Activated CD4-positive, CD25-positive, alpha-beta regulatory T cell treated with anti-CD3 and anti-CD28 coated beads, Interleukin-2, amount 50 U/mL, for 24 hours (primary cell): ENCODE data around the gene MANBA.

ENCODE experiments used
- ATAC-seq, 2 donors: fragments of 150-1000 bp; cut with Tn5 transposase; one replicate each; pipeline ENCODE4 v1.10.0; 2021; ENCODE audit warnings: mild to moderate bottlenecking in 1 of 2, moderate library complexity in 1 of 2

MANBA gene

DNA sequence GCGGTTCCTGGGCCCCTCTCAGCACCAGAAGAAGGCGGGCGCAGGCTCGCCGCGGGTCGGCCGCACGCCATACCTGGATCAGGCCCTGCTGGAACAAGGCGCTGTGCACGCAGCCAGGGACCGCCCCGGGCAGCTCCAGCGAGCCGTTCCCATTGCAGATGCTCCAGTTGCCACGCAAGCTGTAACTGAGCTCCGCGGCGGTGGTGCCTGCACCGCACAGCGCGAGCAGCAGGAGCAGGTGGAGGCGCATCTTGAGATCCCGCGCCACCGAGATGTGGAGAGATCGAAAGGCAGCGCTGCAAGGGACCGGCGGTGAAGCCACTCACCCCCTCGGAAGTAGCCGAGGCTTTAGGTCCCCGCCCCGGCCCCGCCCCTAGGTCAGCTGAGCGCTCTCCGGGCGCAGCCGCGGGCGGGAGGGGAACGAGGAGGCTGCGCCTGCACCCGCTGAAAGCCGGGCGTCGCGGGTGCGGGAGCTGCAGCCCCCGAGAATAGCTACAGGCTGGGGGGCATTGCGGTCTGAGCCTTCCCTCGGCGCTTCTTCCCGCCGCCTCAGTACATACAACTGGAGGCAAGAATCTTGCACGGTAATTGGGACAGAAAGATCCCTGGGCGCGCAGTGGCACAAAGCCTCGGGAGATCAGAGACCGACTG lies at the start of gene MANBA:
MANBA (minus strand) TSS at position 324 of the 651 bp plus-strand sequence; CDS start at position 250, 74 bp downstream.
- ATAC-seq = peak; percentile 95

DNA sequence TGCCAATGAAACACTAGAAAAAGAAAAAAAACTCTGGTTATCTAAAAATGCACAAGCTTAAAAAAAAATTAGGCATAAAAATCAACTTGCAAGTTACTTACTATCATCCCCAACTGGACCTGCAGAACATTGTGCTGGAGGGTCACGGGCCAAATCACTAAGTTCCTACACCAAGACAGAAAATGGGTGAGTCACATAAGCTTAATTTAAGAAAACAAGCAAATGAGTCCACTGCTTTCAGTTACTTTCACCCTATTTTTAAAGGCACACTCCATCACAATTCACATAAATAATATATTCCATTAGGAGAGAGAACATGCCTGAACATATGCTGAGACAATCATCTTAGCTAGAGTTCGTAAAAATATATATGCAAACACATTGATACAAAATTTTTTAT lies 48.9 kb upstream of the MANBA start:
- ATAC-seq = peak; percentile 21 to 25

DNA sequence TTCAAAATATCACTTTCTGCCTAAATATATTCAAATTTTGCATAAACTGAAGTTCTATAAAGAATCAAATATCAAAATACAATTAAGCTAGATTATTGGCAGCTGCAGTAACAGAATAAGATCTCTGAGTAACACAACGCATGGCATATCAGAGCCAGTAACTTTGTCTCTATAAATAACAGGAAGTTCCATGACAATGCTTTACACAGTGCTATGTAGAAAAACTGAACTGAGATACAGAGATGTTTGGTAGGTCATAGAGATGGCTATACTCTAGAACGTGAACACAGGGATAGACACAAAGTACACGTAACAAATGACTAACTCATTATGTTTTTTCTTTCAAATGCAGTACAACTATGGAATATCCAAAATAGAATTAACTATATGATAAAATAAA lies 48.4 kb upstream of the MANBA start:
- ATAC-seq = peak; percentile 55 to 71

DNA sequence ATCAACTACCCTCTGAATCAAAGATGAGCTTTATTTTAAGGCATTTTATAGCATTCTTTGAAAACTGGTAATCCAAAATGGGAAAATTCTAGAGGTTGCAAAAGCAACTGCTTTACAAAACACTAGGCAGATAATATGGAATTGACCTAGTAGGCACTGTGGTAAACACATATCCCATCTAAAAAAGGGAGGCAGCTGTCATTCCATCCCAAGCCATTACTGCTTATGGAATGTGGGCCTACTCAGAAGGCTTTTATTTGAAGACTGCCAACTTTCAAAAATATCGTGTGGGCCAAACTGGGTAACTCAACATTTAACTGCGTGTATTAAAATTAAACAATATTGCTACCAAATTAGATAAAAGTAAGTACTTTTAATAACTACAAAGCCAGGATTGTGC lies 47.2 kb upstream of the MANBA start:
- ATAC-seq = no peak

DNA sequence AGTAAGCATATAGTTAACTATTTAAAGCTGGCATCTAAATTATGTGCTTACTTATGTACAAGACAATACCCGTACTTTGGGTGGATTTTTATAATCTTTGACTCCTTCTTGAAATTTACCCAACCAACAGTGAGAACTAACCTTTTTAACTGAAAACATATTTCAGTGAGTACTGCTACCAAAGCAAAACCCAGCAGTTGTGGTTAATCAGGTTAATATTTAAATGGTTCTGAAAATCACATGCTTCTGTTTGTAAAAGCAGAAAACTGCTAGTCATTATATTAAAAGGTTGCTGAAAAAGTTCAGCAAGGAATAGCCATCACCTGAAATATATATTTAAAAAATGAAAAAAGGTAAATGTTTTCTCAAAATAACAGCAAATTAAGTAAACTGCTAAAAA lies 46.6 kb upstream of the MANBA start:
- no peak for ATAC-seq

DNA sequence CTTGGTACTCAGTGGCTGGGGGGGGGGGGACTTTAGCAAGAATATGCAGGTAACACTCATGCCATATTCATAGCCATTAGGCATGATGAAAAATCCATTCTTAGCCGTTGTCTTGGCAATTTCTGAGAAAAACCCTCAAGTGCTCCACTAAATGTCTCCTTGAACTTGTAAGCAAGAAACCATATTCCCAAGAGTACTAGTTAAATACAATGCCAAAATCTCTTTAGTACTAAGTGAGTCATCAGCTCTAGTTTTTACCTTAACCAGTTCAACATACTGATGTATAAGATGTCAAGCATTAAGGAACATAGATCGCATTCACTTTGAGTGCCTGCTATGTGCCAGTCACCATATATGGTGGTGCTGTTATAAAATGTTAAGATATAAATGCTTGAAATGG lies 39.0 kb upstream of the MANBA start:
- ATAC-seq = no peak

DNA sequence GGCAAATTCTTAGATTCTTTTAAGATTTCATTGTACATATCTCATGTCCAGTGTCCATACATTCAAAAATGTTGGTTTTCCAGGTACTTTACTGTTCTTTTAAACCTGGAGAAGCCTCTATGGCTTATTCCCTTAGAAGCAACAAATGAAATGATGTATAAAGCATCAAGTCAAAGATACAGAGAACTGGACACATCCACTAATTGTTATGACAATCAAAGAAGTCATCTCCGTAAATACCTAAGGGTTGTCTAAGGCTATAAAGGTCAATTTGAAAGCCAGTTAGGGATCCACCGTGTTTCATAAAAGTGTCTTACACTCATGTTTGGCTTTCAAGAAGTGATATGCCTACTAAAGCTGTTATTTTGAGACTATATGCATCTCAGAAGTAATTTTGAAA lies 34.2 kb upstream of the MANBA start:
- no peak for ATAC-seq

DNA sequence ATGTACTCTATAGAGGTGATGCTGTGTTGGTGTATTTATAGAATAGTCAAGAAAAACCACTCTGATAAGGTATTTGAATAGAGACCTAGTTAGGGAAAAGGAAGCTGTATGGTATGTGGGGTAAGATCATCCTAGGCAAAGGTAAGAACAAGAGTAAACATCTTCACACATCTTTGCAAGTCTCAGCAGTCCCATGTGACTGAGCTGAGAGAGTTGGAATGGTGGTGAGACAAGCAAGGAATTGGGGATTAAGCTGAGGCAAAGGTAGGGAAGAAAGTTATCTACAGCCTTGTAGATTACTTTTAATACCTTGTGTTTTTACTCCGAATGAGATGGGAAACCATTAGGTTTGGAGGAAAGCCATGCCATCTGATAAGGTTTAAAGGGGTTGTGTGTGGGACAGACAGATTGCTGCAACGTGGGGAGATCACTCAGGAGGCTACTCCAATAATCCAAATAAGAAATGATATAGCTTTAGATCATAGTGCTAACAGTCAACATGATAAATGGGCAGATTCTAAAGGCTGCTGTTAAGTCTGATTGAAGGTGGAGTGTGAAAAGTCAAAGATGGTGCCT lies 31.7 kb upstream of the MANBA start:
- no peak for ATAC-seq

DNA sequence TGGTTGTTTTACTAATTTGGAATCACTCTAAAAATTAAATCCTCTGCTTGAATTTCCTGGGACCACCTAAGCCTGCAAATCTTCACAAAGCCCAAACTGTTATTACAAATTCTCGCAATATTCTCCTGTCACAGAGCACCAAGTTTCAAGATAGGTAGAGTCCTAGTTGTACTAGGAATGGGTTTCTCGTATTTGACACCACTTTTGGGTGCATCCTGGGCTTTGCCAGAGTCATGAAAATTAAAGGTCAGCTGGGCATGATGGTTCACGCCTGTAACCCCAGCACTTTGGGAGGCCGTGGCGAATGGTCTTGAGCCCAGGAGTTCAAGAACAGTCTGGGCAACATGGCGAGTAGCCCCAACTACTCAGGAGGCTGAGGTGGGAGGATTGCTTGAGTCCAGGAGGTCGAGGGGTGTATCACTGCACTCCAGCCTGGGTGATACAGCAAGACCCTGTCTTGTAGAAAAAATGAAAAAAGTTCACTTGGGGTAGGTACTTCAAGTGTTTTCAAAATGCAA lies 30.6 kb upstream of the MANBA start:
- ATAC-seq = no peak

DNA sequence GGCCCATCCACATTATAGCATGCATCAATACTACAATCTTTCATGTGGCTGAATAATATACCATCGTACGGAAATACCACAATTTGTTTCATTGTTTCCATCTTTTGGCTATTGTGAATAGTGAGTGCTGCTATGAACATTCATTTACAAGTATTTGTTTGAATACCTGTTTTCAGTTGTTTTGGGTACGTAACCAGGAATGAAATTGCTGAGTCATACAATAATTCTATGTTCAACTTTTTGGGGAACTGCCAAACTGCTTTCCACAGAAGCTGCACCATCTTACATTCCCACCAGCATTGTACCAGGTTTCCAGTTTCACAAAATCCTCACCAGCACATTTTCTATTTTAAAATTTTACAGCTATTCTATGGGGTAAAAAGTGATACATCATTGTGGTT lies 28.5 kb upstream of the MANBA start:
- peak; percentile 57 to 73 for ATAC-seq

DNA sequence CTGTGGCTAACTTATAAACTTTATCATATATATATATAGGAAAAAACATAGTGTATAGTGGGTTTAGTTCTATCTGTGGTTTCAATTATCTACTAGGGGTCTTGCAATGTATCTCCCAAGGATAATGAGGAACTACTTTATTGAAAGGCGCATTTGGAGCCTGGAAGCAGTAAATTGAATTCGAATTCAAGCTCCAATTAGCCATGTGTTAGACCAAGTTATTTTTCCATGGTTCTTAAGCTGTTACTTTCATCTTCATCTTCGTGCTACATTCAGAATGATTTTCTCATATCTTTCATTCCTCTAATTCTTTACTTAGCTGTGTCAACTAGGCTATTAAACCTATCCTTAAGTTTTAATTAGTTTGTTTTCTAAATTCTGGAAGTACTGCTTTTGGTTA lies 27.2 kb upstream of the MANBA start:
- no peak for ATAC-seq

DNA sequence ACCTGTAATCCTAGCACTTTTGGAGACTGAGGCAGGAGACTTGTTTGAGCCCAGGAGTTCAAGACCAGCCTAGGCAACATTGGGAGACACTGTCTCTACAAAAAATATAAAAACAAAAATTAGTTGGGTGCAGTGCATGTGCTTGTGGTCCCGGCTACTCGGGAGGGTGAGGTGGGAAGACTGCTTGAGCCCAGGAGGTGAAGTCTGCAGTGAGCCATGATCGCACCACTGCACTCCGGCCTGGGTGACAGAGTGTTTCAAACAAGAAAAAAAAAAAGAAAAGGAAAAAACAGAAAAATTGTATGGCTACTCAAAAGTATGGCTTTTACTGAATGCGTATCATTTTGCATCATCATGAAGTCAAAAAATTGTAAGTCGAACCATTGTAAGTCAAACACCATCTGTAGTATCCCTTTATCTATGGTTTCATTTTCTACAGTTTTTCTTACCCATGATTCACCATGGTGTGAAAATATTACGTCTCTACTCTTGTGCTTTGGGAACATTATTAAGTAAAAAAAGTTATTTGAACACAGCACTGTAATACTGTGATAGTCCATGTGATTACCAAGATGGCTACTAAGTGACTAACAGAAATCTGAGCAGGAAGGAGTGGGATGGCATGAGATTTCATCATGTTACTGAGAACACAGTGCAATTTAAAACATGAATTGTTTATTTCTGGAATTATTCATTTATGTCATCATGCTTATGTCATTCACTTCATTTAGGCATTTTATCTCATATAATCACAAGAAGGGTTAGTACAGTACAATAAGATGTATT lies 26.5 kb upstream of the MANBA start:
- ATAC-seq = peak; percentile 64 to 73

DNA sequence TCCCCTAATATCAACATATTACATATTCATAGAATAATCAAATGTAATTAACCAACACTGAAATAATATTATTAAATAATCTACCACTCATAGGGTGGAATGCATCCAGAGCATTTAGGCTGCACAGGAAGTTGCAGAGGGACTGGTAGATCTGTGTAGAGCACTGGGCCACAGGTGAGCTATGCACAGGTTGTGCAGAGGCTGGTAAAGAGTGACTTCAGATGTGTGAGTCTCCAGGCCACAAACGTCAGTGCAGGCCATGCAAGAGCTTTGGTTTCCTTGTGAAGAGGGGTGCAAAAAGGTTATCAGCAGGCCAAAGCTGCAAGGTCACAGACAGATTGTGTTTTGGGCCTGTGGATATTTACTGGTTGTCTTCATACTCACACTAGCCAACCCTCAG lies 25.5 kb upstream of the MANBA start:
- no peak for ATAC-seq

DNA sequence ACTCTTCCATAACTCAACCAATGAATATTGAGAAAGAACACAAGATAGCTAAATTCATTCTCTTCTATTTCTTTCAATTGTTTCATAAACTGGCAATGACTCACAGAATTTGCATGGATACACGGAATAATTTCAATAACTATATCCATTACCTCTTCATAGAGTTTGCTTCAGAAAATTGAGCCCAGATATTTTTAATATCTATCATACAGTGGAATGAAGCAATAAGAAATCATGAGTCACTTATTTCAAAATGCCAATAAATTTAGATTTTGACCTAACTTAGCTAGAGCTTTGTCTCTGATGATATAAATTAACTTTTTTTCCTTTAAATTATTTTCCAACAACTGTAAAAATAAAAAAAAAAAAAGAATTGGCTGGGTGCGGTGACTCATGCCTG lies 22.2 kb upstream of the MANBA start:
- ATAC-seq = no peak

DNA sequence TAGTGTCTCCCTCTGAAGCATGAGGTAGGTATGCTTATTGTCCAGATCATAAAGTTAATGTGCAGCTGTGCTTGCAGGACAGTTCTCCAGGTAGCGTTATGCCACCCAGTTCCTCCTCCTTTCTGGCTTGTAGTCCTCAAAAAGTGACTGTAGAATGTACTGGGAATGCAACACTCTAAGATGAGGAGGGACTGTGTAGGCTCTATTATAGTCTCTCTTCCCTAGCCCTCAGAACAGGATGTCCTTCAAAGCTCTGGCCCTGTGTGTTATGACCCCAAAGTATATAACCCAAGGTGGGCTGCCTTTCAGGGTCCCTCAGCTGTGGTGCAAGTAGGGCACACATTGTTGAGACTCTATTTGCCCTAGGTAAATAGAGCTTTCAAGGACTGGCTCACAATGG lies 20.8 kb upstream of the MANBA start:
- no peak for ATAC-seq

DNA sequence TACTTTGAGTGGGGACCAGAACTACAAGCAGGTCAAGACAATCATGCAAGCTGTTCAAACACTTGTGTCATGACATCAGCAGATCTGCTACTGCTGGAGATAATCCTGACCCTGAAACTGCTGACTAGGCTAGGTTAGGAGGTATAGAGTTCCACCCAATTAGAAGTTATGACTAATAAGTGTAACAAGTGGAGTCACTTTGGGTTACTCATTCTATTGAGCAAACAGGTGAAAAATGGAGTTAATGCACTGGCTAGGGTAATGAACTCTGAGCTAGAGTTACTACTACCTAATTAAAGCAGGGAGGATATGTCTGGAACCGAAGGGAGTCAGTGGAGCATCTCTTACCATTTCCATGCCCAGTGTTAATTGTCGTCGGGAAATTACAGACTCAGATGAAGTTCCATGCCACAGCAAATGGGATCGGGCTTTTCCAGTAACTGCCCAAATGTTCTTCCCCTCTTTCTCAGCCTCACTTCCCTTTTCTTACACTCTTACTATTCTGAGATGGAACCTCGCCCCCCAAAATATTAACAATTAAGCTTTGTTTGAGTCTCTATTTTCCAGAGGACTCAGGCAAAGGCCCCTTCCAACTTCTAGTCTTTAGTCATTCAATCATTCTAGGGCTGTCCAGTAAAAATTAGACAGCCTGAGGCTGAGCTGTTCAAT lies 19.8 kb upstream of the MANBA start:
- ATAC-seq = peak; percentile 94 to 98

DNA sequence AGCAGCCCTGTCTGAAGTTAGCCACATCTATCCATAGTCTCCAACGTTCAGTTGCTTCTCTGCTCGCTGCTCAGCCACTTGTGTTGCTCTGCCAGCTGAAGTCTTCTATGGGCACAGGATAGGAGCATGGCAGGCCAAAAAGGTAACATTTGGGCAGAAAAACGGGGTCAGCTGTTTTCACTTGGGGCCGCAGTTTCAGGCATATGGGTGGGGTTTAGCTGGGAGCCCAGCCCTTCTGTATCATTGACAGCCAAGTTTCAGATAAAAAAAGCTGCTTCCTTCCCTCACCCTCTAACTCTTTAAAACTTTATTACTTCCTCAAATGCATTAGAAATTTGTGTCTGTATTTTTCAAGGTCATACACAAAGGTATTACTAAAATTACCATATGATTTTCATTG lies 18.4 kb upstream of the MANBA start:
- ATAC-seq = no peak

DNA sequence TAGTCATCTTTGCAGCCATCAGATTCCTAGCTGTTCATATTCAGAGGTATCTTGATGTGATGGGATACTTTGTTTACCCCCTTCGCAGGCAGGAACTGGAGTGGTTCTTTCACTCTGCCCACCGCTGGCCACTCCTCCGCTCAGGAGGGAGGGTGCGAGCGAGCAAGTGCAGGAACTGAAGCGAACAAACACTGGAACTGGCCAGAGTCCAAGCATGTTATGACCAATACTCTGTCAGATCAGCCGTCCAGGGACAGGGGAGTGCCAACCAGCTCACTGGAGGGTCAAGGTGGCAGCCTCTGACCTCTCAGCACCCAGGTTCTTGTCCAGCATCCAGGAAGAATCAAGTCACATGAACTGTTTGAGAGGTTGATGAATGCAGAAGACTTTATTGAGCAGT lies 18.0 kb upstream of the MANBA start:
- no peak for ATAC-seq

DNA sequence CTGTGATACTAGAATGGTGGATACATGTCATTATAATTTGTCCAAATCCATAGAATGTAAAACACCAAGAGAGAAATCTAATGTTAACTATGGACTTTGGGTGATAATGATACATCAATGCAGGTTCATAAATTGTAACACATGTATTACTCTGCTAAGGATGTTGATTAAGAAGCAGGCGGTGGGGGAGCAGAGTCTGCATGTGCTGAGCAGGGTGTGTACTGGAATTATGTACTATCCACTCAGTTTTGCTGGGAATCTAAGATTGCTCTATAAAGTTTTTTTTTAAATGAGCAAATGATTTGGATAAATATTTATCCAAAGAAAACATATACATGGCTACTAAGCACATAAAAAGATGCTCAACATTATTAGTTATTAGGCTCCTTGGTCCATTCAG lies 15.0 kb upstream of the MANBA start:
- no peak for ATAC-seq

DNA sequence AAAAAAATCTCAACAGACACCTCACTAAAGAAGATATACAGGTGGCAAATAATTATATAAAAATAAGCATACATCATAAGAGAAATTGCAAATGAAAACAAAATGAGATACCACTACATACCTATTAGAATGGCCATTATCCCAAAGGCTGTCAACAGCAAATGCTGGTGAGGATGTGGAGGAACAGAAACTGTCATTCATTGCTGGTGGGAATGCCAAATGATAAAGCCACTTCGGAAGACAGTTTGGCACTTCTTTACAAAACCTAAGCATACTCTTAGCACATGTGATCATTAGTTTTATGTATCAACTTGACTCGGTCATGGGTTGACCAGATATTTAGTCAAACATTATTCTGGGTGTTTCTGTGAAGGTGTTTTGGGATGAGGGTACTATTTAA lies 13.5 kb upstream of the MANBA start:
- no peak for ATAC-seq

DNA sequence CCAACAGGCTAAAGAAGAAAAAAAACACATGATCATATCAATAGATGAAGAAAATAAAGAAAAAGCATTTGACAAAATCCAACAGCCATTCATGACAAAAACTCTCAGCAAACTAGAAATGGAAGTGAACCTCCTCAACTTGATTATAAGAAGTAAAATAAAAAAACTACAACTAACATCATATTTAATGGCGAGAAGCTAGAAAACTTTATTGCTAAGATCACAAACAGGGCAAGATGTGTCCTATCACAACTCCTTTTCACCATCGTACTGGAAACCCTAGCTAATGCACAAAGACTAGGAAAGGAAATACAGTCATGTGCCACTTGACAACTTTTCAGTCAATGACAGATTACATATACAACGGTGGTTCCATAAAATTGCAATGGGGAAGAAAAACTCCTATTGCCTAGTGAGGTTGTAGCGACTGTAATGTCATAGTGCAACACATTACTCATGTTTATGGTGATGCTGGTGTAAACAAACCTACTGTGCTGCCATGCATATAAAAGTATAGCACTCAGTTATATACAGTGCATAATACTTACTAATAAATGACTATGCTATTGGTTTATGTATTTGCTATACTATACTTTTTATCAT lies 12.1 kb upstream of the MANBA start:
- no peak for ATAC-seq

DNA sequence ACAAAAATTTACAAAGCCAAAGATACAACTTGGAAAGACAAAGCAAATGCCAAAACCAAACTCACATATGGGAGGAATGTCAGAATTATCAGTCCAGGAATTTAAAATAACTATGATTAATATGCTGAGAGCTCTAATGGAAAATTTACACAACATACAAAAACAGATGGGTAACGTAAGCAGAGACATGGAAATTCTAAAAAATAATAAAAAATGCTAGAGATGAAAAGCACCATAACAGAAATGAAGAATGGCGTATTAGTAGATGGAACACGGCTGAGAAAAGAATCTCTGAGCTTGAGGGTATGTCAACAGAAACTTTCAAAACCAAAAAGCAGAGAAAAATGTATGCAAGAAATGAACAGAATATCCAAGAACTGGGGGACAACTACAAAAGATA lies 4.1 kb upstream of the MANBA start:
- ATAC-seq = no peak

DNA sequence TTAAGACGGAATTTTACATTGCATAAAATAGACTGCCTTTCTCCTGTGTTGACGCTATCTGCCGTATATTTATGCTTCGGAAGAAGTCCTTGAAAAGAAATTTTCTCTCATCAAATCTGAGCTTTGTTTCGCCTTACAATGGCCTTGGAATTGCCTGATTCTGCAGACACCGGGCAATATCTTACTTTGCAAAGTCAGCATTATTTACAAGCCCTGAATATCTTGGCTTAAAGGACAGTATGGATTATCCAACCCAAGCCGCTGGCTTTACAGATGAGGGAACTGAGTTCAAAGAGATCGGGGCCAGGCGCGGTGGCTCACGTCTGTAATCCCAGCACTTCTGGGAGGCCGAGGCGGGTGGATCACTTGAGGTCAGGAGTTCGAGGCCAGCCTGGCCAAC lies 1.1 kb upstream of the MANBA start:
- no peak for ATAC-seq
